Body of pancreas (tissue), 4 donors: Measurements from ENCODE around the gene FGD3. TPM values are rescaled to one million over a fixed set of nuclear protein-coding genes. Genes with fewer than 3 reads are reported as not detected.

Experiments used
- ATAC-seq: fragments of 150-250 bp; one replicate; pipeline ENCODE4 v1.9.1; 2016
- DNase-seq, 4 donors: peaks; one replicate each; pipeline ENCODE4 v3.0.0-alpha.2; 2019
- H3K27ac ChIP-seq, 4 donors: fragments of 200-600 bp; sonication (generic); 1 replicate in 3 of 4; 2 replicates in 1 of 4; pipeline versions ENCODE4 v1.5.1 to v1.6.1; 2016 to 2019; ENCODE audit warnings: mild to moderate bottlenecking in 1 of 4, mixed read lengths in 1 of 4, moderate library complexity in 1 of 4
- H3K27me3 ChIP-seq, 2 donors: fragments of 200-600 bp; sonication (generic); one replicate each; pipeline ENCODE4 v1.6.0; 2016; ENCODE audit warnings: mild to moderate bottlenecking in 1 of 2
- H3K36me3 ChIP-seq, 2 donors: fragments of 200-600 bp; sonication (generic); replicated peaks in 1 of 2; 2 replicates each; pipeline ENCODE4 v1.5.1; 2016; ENCODE audit warnings: low read depth in 2 of 2; ENCODE audit not compliant: insufficient read depth in 1 of 2
- H3K4me1 ChIP-seq: fragments of 200-600 bp; sonication (generic); one replicate; pipeline ENCODE4 v1.6.0; 2016
- H3K4me3 ChIP-seq, 2 donors: fragments of 200-600 bp; sonication (generic); 1 replicate in 1 of 2; 2 replicates in 1 of 2; pipeline ENCODE4 v1.5.1; 2016 to 2019
- H3K9me3 ChIP-seq, 3 donors: fragments of 200-600 bp; sonication (generic); 1 replicate in 2 of 3; 2 replicates in 1 of 3; pipeline ENCODE4 v1.5.1; 2016
- POLR2A ChIP-seq, 3 donors: fragments of 450-650 bp; IDR thresholded peaks; one replicate each; pipeline ENCODE4 v1.6.1; 2016; ENCODE audit warnings: antibody characterized with exemption in 3 of 3, mild to moderate bottlenecking in 2 of 3
- WGBS, 2 donors: methylation state at CpG; one replicate each; pipeline ENCODE4 v1.1.5; 2017; 5-methylcytosine and 5-hydroxymethylcytosine counted together
- intact Hi-C: fragments of 100-400 bp; cut with DNase I; formaldehyde crosslinking; loops from one replicate; pipeline ENCODE4 v1.15.1; 2023
- total RNA-seq, 2 donors: library from RNA; depleted of rRNA; stranded (reverse); fragments of >200 nt; gene quantifications; one replicate each; pipeline ENCODE4 v1.1.0, GENCODE V29; 2016
- TF ChIP-seq, protein P1 (sequence below), 7 experiments: fragments of 450-650 bp in 4 of 7; fragments of 200-600 bp in 3 of 7; sonication (generic) in 3 of 7; IDR thresholded peaks; one replicate each; pipeline ENCODE4 v1.5.1; 2016 to 2019; ENCODE audit warnings: antibody characterized with exemption in 7 of 7

The FGD3 gene
- total RNA-seq, 2 donors from 2014 or later = 12.2 to 13.2 TPM

DNA sequence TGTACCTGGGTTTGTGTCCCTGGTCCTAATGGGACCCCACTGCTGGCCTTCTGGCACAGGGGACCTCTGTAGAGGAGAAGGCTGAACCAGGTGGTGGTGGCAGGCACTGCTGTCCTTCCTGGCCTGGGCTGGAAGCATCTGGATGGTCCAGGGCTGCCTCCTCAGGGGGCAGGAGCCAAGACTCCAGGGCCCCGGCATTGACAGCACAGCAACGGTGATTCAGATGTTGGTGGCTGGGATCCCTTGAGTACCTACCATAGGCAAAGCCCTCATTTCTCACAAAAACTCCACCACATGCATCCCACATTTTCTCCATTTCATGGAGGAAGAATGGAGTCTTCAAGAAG is 15.0 kb downstream of the FGD3 start:
- DNase-seq (no peak), ATAC-seq (no peak)
- H3K9me3 ChIP-seq = no peaks in the 10 kb centered on the region
- H3K36me3 ChIP-seq = no peaks in the 10 kb centered on the region
- no peaks in the 10 kb centered on the region for H3K27me3 ChIP-seq
- no peak overlapping the region for H3K27ac ChIP-seq
- H3K4me3 ChIP-seq = no peak overlapping the region
- no peak for TF ChIP-seq POLR2A (IDR thresholded peaks at IDR 0.05)
- TF ChIP-seq, protein P1, sequence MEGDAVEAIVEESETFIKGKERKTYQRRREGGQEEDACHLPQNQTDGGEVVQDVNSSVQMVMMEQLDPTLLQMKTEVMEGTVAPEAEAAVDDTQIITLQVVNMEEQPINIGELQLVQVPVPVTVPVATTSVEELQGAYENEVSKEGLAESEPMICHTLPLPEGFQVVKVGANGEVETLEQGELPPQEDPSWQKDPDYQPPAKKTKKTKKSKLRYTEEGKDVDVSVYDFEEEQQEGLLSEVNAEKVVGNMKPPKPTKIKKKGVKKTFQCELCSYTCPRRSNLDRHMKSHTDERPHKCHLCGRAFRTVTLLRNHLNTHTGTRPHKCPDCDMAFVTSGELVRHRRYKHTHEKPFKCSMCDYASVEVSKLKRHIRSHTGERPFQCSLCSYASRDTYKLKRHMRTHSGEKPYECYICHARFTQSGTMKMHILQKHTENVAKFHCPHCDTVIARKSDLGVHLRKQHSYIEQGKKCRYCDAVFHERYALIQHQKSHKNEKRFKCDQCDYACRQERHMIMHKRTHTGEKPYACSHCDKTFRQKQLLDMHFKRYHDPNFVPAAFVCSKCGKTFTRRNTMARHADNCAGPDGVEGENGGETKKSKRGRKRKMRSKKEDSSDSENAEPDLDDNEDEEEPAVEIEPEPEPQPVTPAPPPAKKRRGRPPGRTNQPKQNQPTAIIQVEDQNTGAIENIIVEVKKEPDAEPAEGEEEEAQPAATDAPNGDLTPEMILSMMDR (IDR thresholded peaks at IDR 0.05) = no peak
- H3K4me1 ChIP-seq = peaks cover 7% of the 10 kb centered on the region
- intact Hi-C loops = no loop called here
- 91 to 100% methylated on average over 2 of the region's 2 CpGs for WGBS, 2 donors

DNA sequence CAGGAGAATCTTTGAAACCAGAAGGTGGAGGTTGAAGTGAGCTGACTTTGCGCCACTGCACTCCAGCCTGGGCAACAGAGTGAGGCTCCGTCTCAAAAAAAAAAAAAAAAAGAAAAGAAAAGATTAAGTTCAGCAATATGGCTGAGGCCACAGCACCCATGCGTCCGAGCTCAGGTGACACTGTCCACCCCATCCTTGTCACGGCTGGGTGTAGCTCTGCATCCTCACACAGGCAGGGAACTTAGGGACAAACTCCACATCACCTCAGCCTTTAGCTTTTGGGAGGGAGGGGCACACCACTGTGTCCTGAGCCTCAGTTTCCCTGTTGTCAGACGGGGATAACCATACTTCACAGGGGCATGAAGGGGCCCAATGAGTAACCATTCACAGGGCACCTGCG is 15.5 kb downstream of the FGD3 start:
- TF ChIP-seq, protein P1 (IDR thresholded peaks at IDR 0.05) = no peak
- TF ChIP-seq POLR2A (IDR thresholded peaks at IDR 0.05) = no peak
- no peak overlapping the region for H3K27ac ChIP-seq
- H3K36me3 ChIP-seq = no peaks in the 10 kb centered on the region
- peaks cover 7% of the 10 kb centered on the region for H3K4me1 ChIP-seq
- 89 to 90% methylated on average over 7 of the region's 7 CpGs for WGBS, 2 donors
- intact Hi-C loops = no loop called here
- no peaks in the 10 kb centered on the region for H3K27me3 ChIP-seq
- DNase-seq (no peak), ATAC-seq (no peak)
- H3K4me3 ChIP-seq = no peak overlapping the region
- H3K9me3 ChIP-seq = no peaks in the 10 kb centered on the region

GRCh38 chr9:92963831-92964606 is 16.7 kb downstream of the FGD3 start:
- Histone ChIP-seq H3K9me3 (no peaks in the 10 kb centered on the region), H3K27ac (peak overlapping the region in 3 of 4 donors; percentile 68 to 83 (median 82))

GRCh38 chr9:92964607-92965060 is 17.3 kb downstream of the FGD3 start:
- peaks cover 7% of the 10 kb centered on the region for H3K4me1 ChIP-seq
- WGBS, 2 donors = 40 to 77% methylated on average over 13 of the region's 17 CpGs
- ATAC-seq (peak; percentile 3), DNase-seq (no peak)
- H3K27ac ChIP-seq = peak overlapping the region in 3 of 4 donors; percentile 68 to 83 (median 82)
- no peaks in the 10 kb centered on the region for H3K36me3 ChIP-seq
- intact Hi-C loops = no loop called here
- TF ChIP-seq, protein P1 (IDR thresholded peaks at IDR 0.05) = no peak
- no peak for TF ChIP-seq POLR2A (IDR thresholded peaks at IDR 0.05)
- H3K9me3 ChIP-seq = no peaks in the 10 kb centered on the region
- H3K27me3 ChIP-seq = no peaks in the 10 kb centered on the region
- peak overlapping the region in 1 of 2 donors; percentile 11 for H3K4me3 ChIP-seq

More at GRCh38 chr9:92963831-92964606, 16.7 kb downstream of the FGD3 start:
- 33 to 71% methylated on average over 16 of the region's 16 CpGs for WGBS, 2 donors
- peaks cover 7% of the 10 kb centered on the region for H3K4me1 ChIP-seq
- peak overlapping the region in 1 of 2 donors; percentile 11 for H3K4me3 ChIP-seq
- TF ChIP-seq, protein P1 (IDR thresholded peaks at IDR 0.05) = no peak
- peak in 2 of 3 donors; percentile 31 to 51 for TF ChIP-seq POLR2A (IDR thresholded peaks at IDR 0.05)
- no peaks in the 10 kb centered on the region for H3K27me3 ChIP-seq
- ATAC-seq (peak; percentile 44), DNase-seq (peak in 3 of 4 donors; percentile 38 to 64 (median 50))
- H3K36me3 ChIP-seq = no peaks in the 10 kb centered on the region
- intact Hi-C loops = no loop called here
